H1 (cell line): ENCODE results near the gene KRTAP4-1. TPM values are rescaled to one million over a fixed set of nuclear protein-coding genes. Genes with fewer than 3 reads are reported as not detected.

Source experiments
- CTCF ChIA-PET: fragments of 300-600 bp; sonication (Branson Sonifier 250); formaldehyde crosslinking; loops from one replicate; lab custom pipeline; 2021; ENCODE audit not compliant: partially characterized antibody; lab: Charles Lee
- POLR2A ChIA-PET: fragments of 300-600 bp; sonication (Branson Sonifier 250); formaldehyde crosslinking; loops from one replicate; lab custom pipeline; 2021; ENCODE audit warnings: inconsistent platforms; ENCODE audit not compliant: partially characterized antibody; lab: Charles Lee
- DNase-seq, 2 experiments: peaks; one replicate each; pipeline versions ENCODE4 v3.0.0 to v3.0.0-alpha.2; 2010 to 2022; ENCODE audit warnings: low spot score in 2 of 2, low read depth in 1 of 2, mixed read lengths in 1 of 2
- FAIRE-seq: peaks from 2 replicates; lab custom pipeline; 2011; peaks lifted over from hg19 to GRCh38; lab: Jason Lieb, UNC
- H2AFZ ChIP-seq: 2 replicates; pipeline ENCODE4 v1.8.1; 2012; ENCODE audit warnings: low read length, inconsistent platforms
- H2AK5ac ChIP-seq: 2 replicates; pipeline ENCODE4 v1.6.1; 2013; ENCODE audit warnings: low read depth, low read length
- H2BK120ac ChIP-seq: replicated peaks from 2 replicates; pipeline ENCODE3; 2013; ENCODE audit warnings: low read depth, low read length, inconsistent platforms
- H2BK12ac ChIP-seq: 2 replicates; pipeline ENCODE4 v1.6.1; 2013; ENCODE audit warnings: low read depth, low read length
- H2BK15ac ChIP-seq: 2 replicates; pipeline ENCODE4 v1.6.1; 2013; ENCODE audit warnings: low read length
- H2BK20ac ChIP-seq: 2 replicates; pipeline ENCODE4 v1.6.1; 2013; ENCODE audit warnings: low read length
- H2BK5ac ChIP-seq: 2 replicates; pipeline ENCODE4 v1.6.1; 2013; ENCODE audit warnings: low read depth, low read length
- H3K14ac ChIP-seq: 2 replicates; pipeline ENCODE4 v1.6.1; 2013; ENCODE audit warnings: inconsistent platforms; ENCODE audit not compliant: insufficient read length
- H3K18ac ChIP-seq: 2 replicates; pipeline ENCODE4 v1.6.1; 2013; ENCODE audit warnings: low read length; ENCODE audit errors: extremely low read depth
- H3K23ac ChIP-seq: 2 replicates; pipeline ENCODE4 v1.6.1; 2013; ENCODE audit warnings: inconsistent platforms; ENCODE audit not compliant: insufficient read length
- H3K23me2 ChIP-seq: 2 replicates; pipeline ENCODE4 v1.6.1; 2013; ENCODE audit warnings: low read depth, low read length
- H3K27ac ChIP-seq: 2 replicates; pipeline ENCODE4 v1.6.1; 2011; ENCODE audit warnings: low read depth, low read length, inconsistent platforms
- H3K27me3 ChIP-seq, 4 experiments: replicated peaks in 1 of 4; 1 replicate in 1 of 4; 2 replicates in 3 of 4; pipeline versions ENCODE4 v1.6.1 to v1.8.1; 2011 to 2013; ENCODE audit warnings: low read length in 3 of 4, mild to moderate bottlenecking in 3 of 4, inconsistent platforms in 2 of 4, mixed read lengths in 2 of 4, moderate library complexity in 1 of 4; ENCODE audit not compliant: control insufficient read depth in 3 of 4, insufficient read depth in 3 of 4; ENCODE audit errors: extremely low read depth in 1 of 4
- H3K36me3 ChIP-seq, 4 experiments: 2 replicates each; pipeline versions ENCODE4 v1.6.1 to v1.8.1; 2011 to 2013; ENCODE audit warnings: mild to moderate bottlenecking in 4 of 4, low read length in 3 of 4, moderate library complexity in 2 of 4, control low read depth in 1 of 4, inconsistent platforms in 1 of 4; ENCODE audit not compliant: insufficient read depth in 4 of 4, control insufficient read depth in 2 of 4
- H3K4ac ChIP-seq: replicated peaks from 2 replicates; pipeline ENCODE3; 2013; ENCODE audit warnings: low read length, low read depth, mixed read lengths, inconsistent platforms; ENCODE audit not compliant: insufficient read length
- H3K4me1 ChIP-seq, 4 experiments: replicated peaks in 1 of 4; 1 replicate in 1 of 4; 2 replicates in 3 of 4; pipeline versions ENCODE4 v1.6.1 to v1.8.1; 2011 to 2013; ENCODE audit warnings: low read length in 3 of 4, inconsistent platforms in 2 of 4, mixed read lengths in 1 of 4; ENCODE audit not compliant: insufficient read depth in 4 of 4, control insufficient read depth in 3 of 4
- H3K4me2 ChIP-seq, 2 experiments: 2 replicates each; pipeline versions ENCODE4 v1.6.1 to v1.8.1; 2011 to 2013; ENCODE audit warnings: low read depth in 2 of 2, low read length in 2 of 2, control low read depth in 1 of 2, inconsistent platforms in 1 of 2, mild to moderate bottlenecking in 1 of 2; ENCODE audit not compliant: insufficient read depth in 1 of 2
- H3K4me3 ChIP-seq, 4 experiments: fragments of 200-600, 300-600 bp in 1 of 4; sonication (generic), shearing (Covaris generic), sonication (Bioruptor Twin) in 1 of 4; 2 replicates each; pipeline versions ENCODE4 v1.5.1 to v1.8.1; 2011 to 2016; ENCODE audit warnings: low read length in 4 of 4, low read depth in 3 of 4, control low read depth in 2 of 4, inconsistent platforms in 2 of 4, mild to moderate bottlenecking in 2 of 4, mixed read lengths in 1 of 4, moderate library complexity in 1 of 4; ENCODE audit not compliant: insufficient read depth in 2 of 4; ENCODE audit errors: extremely low read depth in 1 of 4
- H3K56ac ChIP-seq: replicated peaks from 2 replicates; pipeline ENCODE3; 2013; ENCODE audit warnings: low read depth, mild to moderate bottlenecking, mixed read lengths, low read length, inconsistent platforms; ENCODE audit not compliant: insufficient read length
- H3K79me1 ChIP-seq: 2 replicates; pipeline ENCODE4 v1.6.1; 2013; ENCODE audit warnings: low read depth, low read length, control low read depth
- H3K79me2 ChIP-seq, 2 experiments: 2 replicates each; pipeline versions ENCODE4 v1.6.1 to v1.8.1; 2012 to 2013; ENCODE audit warnings: low read length in 2 of 2, mild to moderate bottlenecking in 2 of 2, inconsistent platforms in 1 of 2; ENCODE audit not compliant: insufficient read depth in 2 of 2, control insufficient read depth in 1 of 2
- H3K9ac ChIP-seq, 4 experiments: replicated peaks in 1 of 4; 1 replicate in 1 of 4; 2 replicates in 3 of 4; pipeline versions ENCODE4 v1.6.1 to v1.8.1; 2011 to 2013; ENCODE audit warnings: low read depth in 3 of 4, low read length in 3 of 4, control low read depth in 2 of 4, mild to moderate bottlenecking in 2 of 4, moderate library complexity in 2 of 4, inconsistent platforms in 1 of 4; ENCODE audit errors: extremely low read depth in 1 of 4
- H3K9me3 ChIP-seq, 2 experiments: 2 replicates each; pipeline versions ENCODE4 v1.6.1 to v1.8.1; 2012 to 2013; ENCODE audit warnings: mild to moderate bottlenecking in 2 of 2, moderate library complexity in 2 of 2, control low read depth in 1 of 2, inconsistent platforms in 1 of 2, low read depth in 1 of 2, low read length in 1 of 2, mixed read lengths in 1 of 2; ENCODE audit not compliant: insufficient read depth in 2 of 2
- H4K20me1 ChIP-seq, 2 experiments: replicated peaks in 1 of 2; 2 replicates each; pipeline versions ENCODE3 to v1.8.1; 2011 to 2013; ENCODE audit warnings: inconsistent platforms in 2 of 2, low read length in 2 of 2, mild to moderate bottlenecking in 1 of 2; ENCODE audit not compliant: insufficient read depth in 2 of 2, control insufficient read depth in 1 of 2
- H4K5ac ChIP-seq: 2 replicates; pipeline ENCODE4 v1.6.1; 2013; ENCODE audit warnings: low read length, low read depth, mixed read lengths, inconsistent platforms; ENCODE audit not compliant: insufficient read length
- H4K8ac ChIP-seq: 2 replicates; pipeline ENCODE4 v1.8.0; 2013; ENCODE audit warnings: mild to moderate bottlenecking, moderate library complexity, low read length, inconsistent platforms; ENCODE audit not compliant: insufficient read depth; ENCODE audit errors: extremely low read depth
- H4K91ac ChIP-seq: replicated peaks from 2 replicates; pipeline ENCODE3; 2013; ENCODE audit warnings: low read length, mixed read lengths, inconsistent platforms; ENCODE audit not compliant: insufficient read length
- ATF3 ChIP-seq: IDR thresholded peaks from 2 replicates; pipeline ENCODE4 v1.6.1; 2011; ENCODE audit warnings: low read depth, mild to moderate bottlenecking, low read length; ENCODE audit not compliant: insufficient read depth
- BCL11A ChIP-seq, 2 experiments: IDR thresholded peaks; one replicate each; pipeline ENCODE4 v1.6.1; 2011; ENCODE audit warnings: low read depth in 2 of 2, low read length in 2 of 2, mild to moderate bottlenecking in 2 of 2
- CHD1 ChIP-seq: IDR thresholded peaks from 2 replicates; pipeline ENCODE4 v1.6.1; 2012; ENCODE audit warnings: low read depth, low read length, improper control_type of control experiment
- CTBP2 ChIP-seq: IDR thresholded peaks from 2 replicates; pipeline ENCODE4 v1.7.0; 2011; ENCODE audit warnings: borderline replicate concordance, mild to moderate bottlenecking, moderate library complexity, mixed read lengths, low read length; ENCODE audit not compliant: insufficient read depth, insufficient read length
- CTCF ChIP-seq, 3 experiments: IDR thresholded peaks; 1 replicate in 2 of 3; 2 replicates in 1 of 3; pipeline versions ENCODE4 v1.5.1 to v1.6.1; 2011; ENCODE audit warnings: low read length in 3 of 3, mild to moderate bottlenecking in 3 of 3, inconsistent platforms in 2 of 3, low read depth in 1 of 3, moderate library complexity in 1 of 3; ENCODE audit not compliant: insufficient read depth in 1 of 3; ENCODE audit errors: control extremely low read depth in 1 of 3
- GABPA ChIP-seq: IDR thresholded peaks from 2 replicates; pipeline ENCODE4 v1.6.1; 2011; ENCODE audit warnings: mild to moderate bottlenecking, low read length, moderate library complexity, borderline replicate concordance; ENCODE audit not compliant: insufficient read depth
- HDAC6 ChIP-seq: IDR thresholded peaks from one replicate; pipeline ENCODE4 v1.7.1; 2012; ENCODE audit warnings: low read depth, mild to moderate bottlenecking, inconsistent platforms, low read length, moderate library complexity
- POU5F1 ChIP-seq: IDR thresholded peaks from 2 replicates; pipeline ENCODE4 v1.6.1; 2011; ENCODE audit warnings: low read depth, mild to moderate bottlenecking, low read length, moderate library complexity
- RNF2 ChIP-seq: fragments of 200-900, 300-1000 bp; sonication (generic); IDR thresholded peaks from 2 replicates; pipeline ENCODE4 v1.7.1; 2016; ENCODE audit warnings: borderline replicate concordance, low read depth, mild to moderate bottlenecking, antibody characterized with exemption, low read length; ENCODE audit not compliant: poor library complexity, severe bottlenecking; ENCODE audit errors: missing control alignments
- TAF7 ChIP-seq: optimal IDR thresholded peaks from 2 replicates; pipeline ENCODE3; 2011; ENCODE audit warnings: low read depth, mild to moderate bottlenecking, inconsistent platforms, low read length, moderate library complexity, borderline replicate concordance
- WGBS, 2 experiments: shearing (Covaris generic) in 1 of 2; methylation state at CpG; one replicate each; pipeline versions ENCODE4 v1.1.6 to v1.1.7; 2013 to 2015; ENCODE audit warnings: low lambda C conversion rate in 2 of 2, mixed read lengths in 2 of 2, inconsistent platforms in 1 of 2, low coverage in 1 of 2, missing lambda C conversion rate in 1 of 2; ENCODE audit not compliant: insufficient replicate concordance in 2 of 2, insufficient coverage in 1 of 2, insufficient read length in 1 of 2; ENCODE audit errors: extremely low coverage in 1 of 2, missing lambda C conversion rate in 1 of 2; 5-methylcytosine and 5-hydroxymethylcytosine counted together
- polyA plus RNA-seq, 7 experiments: library from polyadenylated mRNA; depleted of rRNA in 3 of 7; stranded (reverse) in 5 of 7; unstranded in 2 of 7; fragments of >200 nt in 5 of 7; fragments of 200-250 nt in 2 of 7; gene quantifications; 1 replicate in 5 of 7; 2 replicates in 1 of 7; 4 replicates in 1 of 7; pipeline versions ENCODE4 v1.2.1 to v1.2.3, GENCODE V29; 2011 to 2013; ENCODE audit warnings: missing spikeins in 2 of 7, mixed read lengths in 2 of 7
- total RNA-seq: library from RNA; stranded (reverse); fragmentation: NEBNext Ultra II Directional; extraction: Animal tissue kit (Norgen Biotek cat#: 25700); gene quantifications from 2 replicates; pipeline ENCODE4 v1.2.1, GENCODE V29; 2021

The KRTAP4-1 gene
- total and polyA plus RNA-seq, 2 of the 8 experiments (the other 6 are each of a cell fraction or from before 2014, with no cell fraction given) = not detected

DNA sequence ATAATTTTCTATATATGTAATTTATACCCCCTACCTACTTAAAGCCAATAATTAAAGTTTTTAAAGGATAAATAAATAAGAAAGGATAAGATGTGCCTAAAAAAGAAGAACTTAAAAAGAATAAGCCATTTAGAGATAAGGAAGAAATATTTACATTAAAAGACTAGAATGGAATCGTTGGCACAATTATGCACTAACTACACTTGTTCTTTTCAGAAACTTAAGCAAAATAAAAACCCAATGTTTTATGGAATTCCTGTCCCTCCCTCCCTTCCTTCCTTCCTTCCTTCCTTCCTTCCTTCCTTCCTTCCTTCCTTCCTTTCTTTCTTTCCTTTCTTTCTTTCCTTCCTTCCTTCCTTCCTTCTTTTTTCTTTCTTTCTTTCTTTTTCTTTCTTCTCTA lies 39.9 kb downstream of the KRTAP4-1 start:
- no peaks in the 10 kb centered on the region for H3K27me3 ChIP-seq
- no peak overlapping the region for H4K8ac ChIP-seq
- H2BK5ac ChIP-seq = no peak overlapping the region
- H4K20me1 ChIP-seq = no peaks in the 10 kb centered on the region
- no peak overlapping the region for H2AK5ac ChIP-seq
- FAIRE-seq (no peak), DNase-seq (no peak)
- no peak overlapping the region for H3K4me2 ChIP-seq
- no peak overlapping the region for H2AFZ ChIP-seq
- no peak overlapping the region for H2BK20ac ChIP-seq
- no peak overlapping the region for H4K5ac ChIP-seq
- no peak overlapping the region for H2BK120ac ChIP-seq
- no peak overlapping the region for H2BK12ac ChIP-seq
- no peak overlapping the region for H3K27ac ChIP-seq
- POLR2A ChIA-PET = no interaction called here
- no peak overlapping the region for H3K4ac ChIP-seq
- H3K4me1 ChIP-seq = no peaks in the 10 kb centered on the region
- no peak overlapping the region for H3K18ac ChIP-seq
- no peak overlapping the region for H3K56ac ChIP-seq
- H4K91ac ChIP-seq = no peak overlapping the region
- H3K14ac ChIP-seq = no peak overlapping the region
- CTCF ChIA-PET = no interaction called here
- H3K79me2 ChIP-seq = no peaks in the 10 kb centered on the region
- peaks cover 10 to 12% of the 10 kb centered on the region in 2 experiments; a peak in 3 of 4 replicates for H3K9me3 ChIP-seq
- no peaks in the 10 kb centered on the region for H3K79me1 ChIP-seq
- H3K23ac ChIP-seq = no peak overlapping the region
- H3K9ac ChIP-seq = no peak overlapping the region
- no peaks in the 10 kb centered on the region for H3K36me3 ChIP-seq
- no peak overlapping the region for H2BK15ac ChIP-seq
- no peak overlapping the region for H3K4me3 ChIP-seq
- H3K23me2 ChIP-seq = peaks cover 2% of the 10 kb centered on the region; the same call in 1 of the 2 replicates
- 100% methylated on average over 1 of the region's 1 CpG; no CpG with 5 or more reads in 1 of the 2 experiments for WGBS, 2 experiments
- no peak for TF ChIP-seq HDAC6
- TF ChIP-seq TAF7 = no peak
- TF ChIP-seq RNF2 = no peak
- TF ChIP-seq CTBP2 = no peak
- no peak for TF ChIP-seq CHD1
- no peak for TF ChIP-seq CTCF (IDR thresholded peaks at IDR 0.05; ENCODE audit: control extremely low read depth in 1 of 3, insufficient read depth in 1 of 3, low read depth in 1 of 3, low read length in 3 of 3)
- no peak for TF ChIP-seq ATF3
- TF ChIP-seq POU5F1 = no peak
- no peak for TF ChIP-seq GABPA
- no peak for TF ChIP-seq BCL11A (IDR thresholded peaks at IDR 0.05; ENCODE audit: low read depth in 2 of 2, low read length in 2 of 2)
